NCI-H2171 (cell line): Measurements from ENCODE around the gene PHEX.

Source experiments
- DNase-seq: peaks from one replicate; lab custom pipeline; 2025; lab: John Stamatoyannopoulos, UW

The PHEX gene

DNA sequence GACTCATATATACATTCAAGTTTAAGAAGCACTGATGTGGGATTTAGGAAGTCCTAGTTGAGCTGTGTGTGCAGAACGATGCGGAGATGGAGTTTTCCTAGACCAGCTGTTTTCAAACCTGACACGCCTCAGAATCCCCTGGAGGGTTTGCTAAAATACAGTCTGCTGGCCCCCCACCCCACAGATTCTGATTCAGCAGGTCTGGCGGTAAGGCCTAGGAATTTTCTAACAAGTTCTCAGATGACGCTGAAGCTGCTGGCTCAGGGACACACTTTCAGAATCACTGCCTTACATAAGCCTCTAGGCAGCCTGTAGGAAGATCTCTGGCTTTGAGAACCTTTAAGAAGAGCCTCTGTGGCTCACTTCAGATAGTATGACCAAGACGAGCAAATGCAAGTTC lies 73.1 kb downstream of the PHEX start:
- DNase-seq = no peak

DNA sequence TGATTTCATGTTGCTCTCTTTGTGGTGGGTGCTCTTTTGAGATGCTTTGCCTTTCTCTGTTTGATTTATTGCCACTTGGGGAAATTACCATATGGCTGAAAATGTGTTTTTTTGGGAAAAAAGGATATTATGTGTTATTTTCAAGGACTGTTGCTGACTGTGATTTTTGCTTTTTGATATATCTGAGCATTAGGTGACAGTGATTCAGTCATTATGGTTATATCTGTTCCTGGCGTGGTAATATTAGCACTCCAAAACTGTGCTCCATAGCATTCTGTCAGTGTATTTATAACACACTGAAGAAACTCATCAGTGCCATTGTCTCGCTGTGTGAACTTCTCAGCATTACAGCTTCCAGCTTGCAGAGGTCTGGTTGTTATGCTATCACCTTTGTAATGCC lies 73.8 kb downstream of the PHEX start:
- no peak for DNase-seq

DNA sequence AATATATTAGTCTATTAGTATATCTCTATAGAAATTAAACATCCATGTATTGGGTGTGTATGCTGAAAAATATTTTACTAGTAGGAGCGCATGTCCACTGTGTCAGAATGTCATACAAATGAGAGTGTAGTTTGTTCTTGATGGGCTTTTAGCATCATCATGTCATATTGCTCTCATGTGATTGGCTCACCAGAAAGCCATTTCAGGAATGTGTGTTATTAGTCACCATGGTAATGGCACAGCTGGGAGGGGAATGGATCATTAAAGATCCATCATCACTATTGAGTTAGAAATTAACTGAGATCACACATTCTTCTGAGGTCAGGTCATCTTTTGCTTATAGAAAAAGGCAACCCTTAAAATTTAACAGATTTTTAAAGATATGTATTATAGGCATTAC lies 77.3 kb downstream of the PHEX start:
- DNase-seq = no peak

DNA sequence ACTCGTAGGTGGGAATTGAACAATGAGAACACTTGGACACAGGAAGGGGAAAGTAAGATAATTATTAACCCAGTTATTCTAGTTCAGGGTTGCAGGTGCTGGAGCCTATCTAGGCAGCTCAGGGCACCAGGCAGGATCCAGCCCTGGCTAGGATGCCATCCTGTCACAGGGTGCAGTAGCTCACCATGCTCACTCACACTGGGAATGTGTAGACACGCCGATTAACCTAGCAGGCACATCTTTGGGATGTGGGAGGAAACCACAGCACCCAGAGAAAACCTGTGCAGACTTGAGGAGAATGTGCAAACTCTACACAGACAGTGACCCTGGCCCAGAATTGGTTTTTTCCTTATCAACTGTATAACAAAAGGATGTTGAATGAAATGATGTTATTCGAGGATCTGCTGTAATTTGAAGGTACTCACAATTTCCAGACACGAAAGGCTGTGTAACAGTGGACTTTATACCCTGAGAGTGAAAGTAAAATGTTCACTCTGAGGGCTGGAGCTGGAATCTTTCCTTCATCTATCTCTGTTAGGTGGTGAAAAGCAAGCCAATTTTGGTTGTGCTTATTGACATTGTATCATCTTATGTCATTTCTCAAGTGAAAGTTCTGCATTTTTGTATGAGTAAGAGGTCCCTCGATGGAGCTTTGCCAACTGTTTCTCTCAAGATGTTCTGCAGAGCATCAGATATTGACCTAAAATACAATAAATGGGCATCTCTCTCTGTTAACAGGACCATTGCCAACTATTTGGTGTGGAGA lies 78.8 kb downstream of the PHEX start:
- no peak for DNase-seq

DNA sequence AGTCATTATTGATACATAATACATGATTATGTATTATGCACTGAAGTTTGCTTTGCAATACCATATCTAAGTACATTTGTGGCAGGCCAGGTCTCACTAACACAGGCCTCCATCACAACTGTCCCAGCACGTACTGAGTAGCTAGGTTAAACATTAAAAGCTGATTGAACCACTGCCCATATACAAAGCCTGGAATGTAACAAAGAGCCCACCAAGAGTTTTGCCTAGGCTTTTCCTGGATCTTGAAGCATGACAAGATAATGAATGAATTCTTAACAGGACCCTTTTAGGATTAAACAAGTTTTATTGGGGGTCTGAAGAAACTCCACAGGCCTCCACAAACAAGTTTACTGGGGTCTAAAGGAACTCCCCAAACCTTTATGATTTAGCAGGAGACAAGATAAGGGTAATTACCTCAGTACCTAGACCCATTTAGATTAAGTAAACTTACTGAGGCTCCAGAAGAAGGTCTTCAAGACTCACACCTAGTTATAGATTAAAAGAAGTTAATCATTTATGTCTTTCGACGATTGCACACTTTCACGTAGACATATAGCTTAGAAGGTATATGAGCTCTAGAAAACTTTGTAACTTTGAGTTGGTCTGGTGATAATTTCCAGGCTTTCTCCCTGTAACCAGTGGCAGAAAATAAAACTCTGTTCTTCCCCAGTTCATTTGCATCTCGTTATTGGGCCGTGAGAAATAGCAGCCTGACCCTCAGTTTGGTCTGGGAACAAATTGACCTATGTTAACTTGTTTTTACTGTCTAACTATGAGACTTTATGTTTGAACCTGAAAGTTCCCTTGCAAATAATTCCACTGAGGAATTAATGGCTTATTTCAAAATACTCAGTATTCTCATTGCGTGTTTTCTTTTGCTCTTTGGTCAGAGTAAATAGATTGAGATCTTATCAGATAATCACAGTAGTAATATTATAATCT lies 84.8 kb downstream of the PHEX start:
- no peak for DNase-seq

DNA sequence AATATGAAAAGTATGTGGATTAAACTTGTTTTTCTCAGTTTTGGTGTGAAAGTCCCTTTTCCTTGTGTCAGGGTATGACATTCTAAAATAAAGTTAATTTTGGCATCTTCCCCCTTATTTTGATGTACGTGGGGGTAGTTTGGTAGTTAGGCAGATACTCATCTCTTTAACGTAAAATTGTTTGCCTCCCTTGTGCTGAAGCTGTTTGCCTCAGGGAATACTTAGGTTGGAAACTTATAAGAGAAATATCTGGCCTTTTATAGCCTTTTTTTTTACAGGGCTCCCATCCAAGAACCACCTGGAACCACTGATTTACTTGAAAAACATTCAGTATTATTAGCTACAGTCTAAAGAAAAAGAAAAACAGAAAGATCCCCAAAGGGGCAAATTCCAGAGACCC lies 85.5 kb downstream of the PHEX start:
- no peak for DNase-seq

DNA sequence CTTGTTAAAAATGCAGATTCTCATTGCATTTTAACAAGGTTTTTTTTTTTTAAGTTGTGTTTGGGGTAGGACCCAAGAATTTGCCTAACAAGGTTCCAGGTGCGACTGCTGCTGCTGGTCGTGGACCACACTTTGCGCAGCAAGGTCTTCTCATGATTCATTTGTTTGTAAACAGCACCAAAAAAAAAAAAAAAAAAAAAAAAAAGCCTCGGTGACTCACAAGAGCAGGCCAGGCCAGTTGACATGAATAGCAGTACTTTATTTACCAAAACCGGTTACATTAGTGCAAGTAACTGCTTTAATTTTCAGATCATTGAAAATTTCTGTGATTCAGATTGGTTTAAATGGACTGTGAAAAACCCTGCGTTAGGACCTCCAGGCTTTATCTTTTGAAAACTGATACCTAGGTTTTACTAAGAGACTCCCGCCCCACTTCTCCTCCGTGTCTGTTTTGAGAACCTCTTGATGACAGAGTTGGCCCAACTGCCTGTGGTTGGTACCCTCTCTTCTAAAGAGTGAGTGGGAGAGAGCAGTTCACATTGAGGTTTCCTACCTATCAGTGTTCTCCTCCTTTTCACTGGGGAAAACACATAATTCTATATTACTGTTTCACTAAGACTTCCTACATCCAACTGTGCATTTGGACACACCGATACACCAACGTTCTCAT lies 86.2 kb downstream of the PHEX start:
- no peak for DNase-seq

DNA sequence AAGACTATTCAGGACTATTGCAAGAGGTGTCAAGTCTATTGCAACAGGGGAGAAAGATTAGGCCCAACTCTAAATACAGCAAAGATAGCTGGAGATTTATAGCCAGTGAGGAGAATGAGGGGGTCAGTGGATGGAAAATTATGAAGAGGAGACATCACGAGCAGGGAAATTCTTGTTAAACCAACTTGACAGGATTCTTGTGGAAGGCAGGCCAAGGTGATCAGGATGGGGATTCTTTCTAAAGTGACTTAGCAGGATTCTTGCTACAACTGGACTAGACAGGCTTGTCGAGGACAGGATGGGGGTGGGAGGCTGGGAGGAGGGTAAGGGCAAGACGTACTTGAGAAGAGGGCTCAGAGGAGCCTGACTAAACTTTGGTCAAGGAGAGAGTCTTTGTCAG lies 89.0 kb downstream of the PHEX start:
- no peak for DNase-seq

DNA sequence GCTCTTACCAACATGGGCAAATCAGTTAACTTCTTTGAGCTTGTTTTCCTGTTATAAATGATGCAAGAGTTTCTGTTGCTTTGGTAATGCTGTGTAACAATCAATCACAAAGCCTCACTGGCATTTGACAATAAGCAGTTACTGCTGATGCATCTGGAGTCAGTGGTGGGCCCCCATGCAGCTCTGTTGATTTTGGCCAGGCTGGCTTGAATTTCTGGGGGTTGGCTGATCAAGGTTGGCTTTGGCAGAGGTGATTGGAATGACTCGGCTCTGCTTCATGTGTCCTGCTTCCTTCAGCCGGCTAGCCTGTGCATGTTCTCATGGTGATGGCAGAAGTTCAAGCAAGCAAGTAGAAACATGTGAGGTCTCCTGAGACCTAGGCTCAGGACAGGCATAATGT lies 90.4 kb downstream of the PHEX start:
- no peak for DNase-seq

DNA sequence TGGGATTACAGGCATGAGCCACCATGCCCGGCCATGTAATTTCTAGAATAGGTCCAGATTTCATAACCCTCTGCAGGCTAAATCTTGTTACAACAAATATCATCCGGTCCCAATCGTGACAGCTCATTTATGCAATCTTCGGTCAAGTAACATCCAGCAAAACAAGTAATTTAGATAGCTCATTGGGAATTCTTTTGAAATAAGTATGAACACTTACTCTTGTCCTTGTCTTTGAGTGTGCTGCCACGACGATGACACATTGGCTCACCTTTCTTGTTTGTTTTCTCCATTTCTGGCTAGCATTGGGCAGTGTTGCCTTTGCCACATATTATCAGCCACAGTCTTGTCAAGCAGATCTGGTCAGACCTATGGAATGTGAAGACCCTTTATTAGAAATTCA lies 92.0 kb downstream of the PHEX start:
- DNase-seq = no peak

DNA sequence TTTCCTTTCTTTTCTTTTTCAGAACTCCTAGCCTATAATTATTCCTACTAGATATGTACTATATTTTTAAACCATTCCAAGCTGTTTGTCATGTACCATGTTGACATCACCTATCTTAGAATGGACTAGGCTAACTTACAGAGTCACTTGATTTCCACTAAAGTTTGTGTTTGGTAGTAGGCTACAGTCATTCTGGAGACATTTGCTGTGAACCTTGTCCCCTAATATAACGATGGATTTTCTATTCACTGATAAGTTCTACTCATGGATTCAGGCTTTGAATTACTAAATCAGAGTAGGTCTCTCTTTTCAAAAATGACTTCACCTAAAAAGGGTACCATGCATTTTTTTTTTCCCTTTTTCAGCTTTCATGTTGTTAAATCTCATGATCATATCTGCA lies 93.4 kb downstream of the PHEX start:
- no peak for DNase-seq

DNA sequence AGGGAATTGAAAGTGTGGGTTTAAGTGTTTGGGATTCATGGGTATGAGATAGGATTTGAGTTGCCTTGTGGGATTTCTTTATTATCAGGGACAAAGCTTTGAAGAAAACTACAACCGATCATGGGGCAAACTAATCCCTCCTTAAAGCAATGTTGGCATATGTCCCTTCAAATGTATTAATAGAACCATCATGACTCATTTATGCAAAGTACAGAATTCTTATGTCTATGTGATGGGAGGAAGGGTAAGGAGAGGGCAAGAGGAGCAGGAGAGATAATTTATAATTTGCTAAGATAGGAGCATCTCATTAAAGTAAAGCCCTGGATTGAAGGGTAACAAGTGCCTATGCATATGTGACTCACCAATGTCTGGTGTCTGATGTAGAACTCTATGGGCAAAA lies 94.2 kb downstream of the PHEX start:
- DNase-seq = no peak

DNA sequence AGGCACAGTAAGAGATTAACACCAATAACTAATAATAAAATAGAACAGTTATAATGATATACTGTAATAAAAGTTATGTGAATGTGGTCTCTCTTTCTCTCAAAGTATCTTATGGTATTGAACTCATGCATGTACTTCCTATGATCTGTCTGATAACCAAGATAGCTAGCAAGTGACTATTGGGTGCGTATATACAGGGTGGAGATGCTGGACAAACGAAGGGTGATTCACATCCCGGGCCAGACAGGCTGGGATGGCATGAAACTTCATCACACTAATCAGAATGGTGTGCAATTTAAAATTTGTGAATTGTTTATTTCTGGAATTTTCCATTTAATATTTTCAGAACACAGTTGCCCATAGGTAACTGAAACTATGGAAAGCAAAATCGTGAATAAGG lies 96.8 kb downstream of the PHEX start:
- DNase-seq = no peak

DNA sequence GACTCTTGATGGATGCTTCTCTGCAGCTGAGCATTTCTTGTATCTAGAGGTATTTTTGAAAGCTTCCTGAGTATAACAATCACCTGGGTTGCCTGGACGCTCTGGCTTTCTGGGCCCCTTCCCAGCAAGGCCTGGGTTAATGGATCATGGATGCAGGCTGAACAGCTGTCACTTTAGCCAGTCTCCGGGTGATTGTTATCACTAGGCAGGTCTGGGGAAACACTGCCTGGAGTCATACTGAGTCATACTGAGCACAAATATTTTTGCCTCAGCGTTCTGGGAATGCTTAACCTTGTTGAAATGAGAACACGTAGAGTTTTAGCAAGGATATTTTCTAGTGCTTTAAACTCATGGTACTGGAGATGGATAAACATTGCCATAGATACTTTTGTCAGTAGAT lies 102.6 kb downstream of the PHEX start:
- no peak for DNase-seq

DNA sequence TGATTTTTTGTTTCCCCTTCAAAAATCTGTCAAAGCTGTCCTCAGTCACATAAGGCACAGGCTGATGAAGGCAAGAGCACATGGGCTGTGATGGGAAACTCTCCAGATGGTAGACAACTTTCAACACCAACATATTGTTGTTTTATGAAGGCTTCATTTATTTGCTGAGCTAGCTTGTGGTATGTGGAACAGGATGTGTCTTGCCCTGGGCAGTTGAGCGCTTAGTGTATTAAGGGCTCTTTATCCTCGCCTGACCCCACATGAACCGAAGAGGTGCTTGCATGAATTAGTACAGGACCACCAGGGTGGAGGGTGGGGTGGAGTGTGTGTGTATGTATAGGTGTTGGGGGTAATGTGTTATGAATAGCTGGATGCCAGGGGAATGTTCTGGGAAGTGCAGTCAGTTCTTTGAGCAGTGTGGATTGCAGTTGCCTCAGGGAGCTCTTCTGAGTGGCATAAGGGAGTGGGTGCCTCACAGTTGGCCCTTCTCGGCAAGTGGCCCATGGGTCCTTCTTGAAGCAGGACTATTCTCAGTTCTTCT lies 103.1 kb downstream of the PHEX start:
- peak; percentile 5 for DNase-seq

DNA sequence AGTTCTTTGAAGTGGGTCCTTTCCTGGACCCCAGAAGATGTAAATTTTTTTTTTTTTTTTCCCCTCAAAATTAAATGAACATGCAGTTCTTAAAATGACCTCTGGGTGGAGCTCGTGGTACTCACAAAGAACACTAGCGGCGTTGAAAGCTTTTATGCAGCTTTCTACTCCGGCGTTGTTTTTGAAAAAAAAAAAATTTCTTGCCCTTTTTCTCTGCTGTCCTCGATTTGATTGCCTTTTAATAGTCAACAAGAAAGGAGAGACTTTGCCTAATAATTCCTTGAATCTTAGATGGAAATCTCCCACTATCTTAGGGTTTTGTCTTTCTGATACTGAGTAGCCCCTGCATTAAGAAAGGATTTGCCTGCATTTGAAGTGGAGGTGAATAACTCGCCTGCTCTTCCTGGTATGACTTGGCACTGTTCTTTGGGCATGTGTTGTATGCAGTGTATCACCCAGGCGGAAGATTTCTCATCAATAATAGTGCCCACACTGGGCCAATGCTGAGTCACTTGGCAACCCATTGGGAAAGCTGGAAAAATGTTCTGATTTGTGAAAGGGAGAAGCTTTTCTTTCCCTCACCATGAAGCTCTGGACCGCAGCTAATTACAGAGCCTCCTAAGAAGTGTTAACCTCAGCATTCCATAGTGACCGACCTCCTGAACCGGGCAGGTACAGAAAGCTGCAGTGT lies 104.0 kb downstream of the PHEX start:
- DNase-seq = peak; percentile 14

DNA sequence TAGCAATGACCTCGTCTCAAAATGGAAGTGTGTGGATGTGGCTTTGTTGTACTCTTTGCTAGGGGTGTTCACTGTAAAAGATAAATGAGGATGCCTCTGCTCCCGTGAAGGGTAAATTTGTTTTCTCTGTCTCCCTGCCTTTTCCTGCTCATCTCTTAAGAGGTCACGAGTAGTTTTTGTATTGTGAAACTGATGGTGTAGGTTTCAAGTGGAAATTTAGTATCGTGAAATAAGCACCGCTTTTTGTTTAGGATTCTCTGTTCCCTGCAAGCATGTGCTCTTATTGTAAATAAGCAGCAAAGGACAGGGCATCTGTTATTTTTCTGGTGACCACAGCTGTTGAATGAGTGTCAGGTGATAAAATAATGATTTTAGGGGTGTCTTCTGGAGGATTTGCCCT lies 104.6 kb downstream of the PHEX start:
- DNase-seq = no peak

DNA sequence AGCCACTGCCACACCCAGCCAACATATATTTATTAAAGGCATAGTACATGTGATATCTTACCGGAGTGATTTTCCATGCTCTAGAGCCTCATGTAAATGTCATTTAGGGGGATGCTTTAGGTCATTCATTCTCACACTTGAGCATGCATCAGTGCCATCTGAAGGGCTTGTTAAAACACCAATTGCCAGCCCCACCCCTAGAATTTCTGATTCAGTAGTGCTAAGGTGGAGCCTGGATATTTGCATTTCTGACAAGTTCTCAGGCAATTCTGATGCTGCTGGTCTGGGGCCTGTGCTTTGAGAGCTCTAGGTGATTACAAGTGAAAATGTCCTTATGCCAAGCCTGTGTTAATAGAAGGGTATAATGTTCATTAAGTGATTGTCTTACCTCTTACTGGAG lies 107.7 kb downstream of the PHEX start:
- no peak for DNase-seq

DNA sequence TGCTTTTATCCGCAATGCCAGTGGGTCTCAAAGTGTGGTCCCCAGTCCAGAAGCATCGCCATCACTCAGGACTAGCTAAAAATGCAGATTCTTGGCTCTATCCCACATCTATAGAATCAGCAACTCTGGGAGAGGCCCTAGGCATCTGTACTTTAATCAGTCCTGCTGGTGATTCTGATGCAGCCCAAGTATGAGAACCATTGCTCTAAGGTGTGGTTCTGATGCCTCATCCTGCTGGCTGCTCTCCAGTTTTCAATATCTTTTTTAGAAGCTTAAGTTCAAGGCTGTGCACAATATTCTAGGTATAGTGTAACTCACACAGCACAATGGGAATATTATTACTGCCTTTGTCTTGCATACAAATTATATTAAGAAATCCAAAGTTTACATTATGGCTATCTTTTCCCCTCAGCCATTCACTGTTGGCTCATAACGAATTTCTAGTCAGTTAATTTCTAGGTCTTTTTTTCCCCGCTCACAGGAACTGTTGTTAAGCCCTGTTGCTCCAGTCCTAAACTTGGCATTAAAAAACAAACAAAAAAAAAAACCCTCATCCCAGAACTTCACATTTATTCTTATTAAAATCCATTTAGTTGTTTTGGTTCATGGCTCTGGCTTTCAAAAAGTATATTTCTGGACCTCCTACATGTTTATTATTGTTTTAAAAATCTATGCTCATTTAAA lies 109.1 kb downstream of the PHEX start:
- DNase-seq = no peak

DNA sequence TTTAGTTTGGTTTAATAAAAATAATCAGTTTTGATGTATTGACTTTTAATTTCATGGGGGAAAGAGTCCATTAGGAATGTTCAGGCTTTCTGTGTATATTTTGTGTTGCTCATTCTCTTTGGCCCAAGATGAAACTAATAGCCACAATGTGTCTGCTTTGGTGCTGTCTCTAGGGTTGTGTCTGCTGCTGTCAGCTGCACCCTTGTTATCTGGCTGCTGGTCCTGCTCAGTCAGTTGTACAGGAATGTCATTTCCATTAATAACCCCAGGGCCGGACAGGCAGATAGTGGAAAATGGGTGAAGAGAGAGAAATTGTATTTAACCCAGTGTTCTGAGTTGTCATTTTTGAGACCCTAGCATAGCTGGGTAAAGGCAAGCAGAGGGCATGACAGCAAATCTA lies 115.1 kb downstream of the PHEX start:
- no peak for DNase-seq

DNA sequence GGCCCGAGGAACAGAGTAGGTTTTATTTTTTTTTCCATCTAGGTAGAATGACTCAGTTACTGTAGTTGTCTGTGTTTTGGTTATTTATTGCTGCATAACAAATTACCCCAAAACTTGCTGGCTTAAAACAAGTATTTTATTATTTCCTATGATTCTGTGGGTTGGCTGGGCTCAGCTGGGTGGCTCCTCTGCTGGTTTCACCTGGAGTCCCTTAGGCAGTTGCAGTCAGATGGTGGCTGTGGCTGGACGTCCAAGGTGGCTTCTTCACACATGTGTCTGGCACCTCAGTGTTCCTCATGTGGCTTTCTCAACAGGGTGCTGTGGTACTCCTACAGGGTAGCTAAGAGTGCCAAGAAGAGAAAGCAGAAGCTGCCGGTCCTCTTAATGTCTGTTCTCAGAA lies 115.8 kb downstream of the PHEX start:
- no peak for DNase-seq
